GM18909 (cell line): Measurements from ENCODE around the gene TBC1D2B.

ENCODE experiments used
- ATAC-seq: cut with Tn5 transposase; IDR thresholded peaks from one replicate; pipeline ENCODE4 v1.9.1; 2021; ENCODE audit warnings: mild to moderate bottlenecking; ENCODE audit not compliant: unreplicated experiment, poor library complexity

TBC1D2B gene

DNA sequence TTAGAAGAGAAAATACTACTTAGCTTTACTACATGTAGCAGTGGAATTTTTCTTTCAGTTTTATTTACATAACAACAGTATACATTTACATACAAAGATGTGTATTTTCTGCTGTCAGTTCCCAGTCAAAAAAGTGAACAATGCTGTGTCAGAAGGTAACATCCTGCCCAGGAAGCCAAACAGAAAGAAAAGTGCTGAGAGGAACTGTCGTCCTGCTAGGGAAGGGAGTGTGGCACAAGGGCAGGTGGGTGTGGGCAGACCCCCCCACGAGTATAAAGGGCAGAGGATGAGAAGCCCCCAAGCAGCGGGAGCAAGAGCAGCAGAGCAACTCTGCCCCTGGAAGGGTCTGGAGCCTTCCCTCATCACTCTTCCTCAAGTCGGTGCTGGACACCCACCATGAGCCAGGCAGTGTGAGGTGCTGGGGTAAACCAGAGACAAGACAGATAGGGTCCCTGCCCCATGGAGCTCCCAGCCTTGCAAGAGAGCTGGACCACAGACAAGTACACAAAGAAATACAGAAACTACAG lies 39.7 kb downstream of the TBC1D2B start:
- ATAC-seq, result no peak

DNA sequence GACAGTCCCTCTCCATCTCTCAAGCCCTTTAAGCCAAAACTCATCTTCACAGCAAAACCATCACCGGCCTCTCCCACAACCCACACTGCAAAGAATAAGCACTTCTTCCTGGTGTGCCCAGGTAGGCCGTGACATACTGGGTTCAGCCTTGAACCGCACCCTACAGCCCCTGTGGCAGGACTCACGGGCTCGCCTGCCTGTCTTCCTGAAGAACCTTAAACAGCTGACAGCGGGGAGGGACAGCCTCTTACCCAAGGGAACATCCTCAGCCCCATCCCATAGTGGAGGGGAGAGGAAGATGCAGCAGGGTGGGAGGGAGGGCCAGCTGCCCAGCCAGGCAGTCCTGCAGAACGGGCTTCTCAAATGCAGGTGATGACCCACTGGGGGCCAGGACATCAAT lies 40.2 kb downstream of the TBC1D2B start:
- ATAC-seq, result no peak

DNA sequence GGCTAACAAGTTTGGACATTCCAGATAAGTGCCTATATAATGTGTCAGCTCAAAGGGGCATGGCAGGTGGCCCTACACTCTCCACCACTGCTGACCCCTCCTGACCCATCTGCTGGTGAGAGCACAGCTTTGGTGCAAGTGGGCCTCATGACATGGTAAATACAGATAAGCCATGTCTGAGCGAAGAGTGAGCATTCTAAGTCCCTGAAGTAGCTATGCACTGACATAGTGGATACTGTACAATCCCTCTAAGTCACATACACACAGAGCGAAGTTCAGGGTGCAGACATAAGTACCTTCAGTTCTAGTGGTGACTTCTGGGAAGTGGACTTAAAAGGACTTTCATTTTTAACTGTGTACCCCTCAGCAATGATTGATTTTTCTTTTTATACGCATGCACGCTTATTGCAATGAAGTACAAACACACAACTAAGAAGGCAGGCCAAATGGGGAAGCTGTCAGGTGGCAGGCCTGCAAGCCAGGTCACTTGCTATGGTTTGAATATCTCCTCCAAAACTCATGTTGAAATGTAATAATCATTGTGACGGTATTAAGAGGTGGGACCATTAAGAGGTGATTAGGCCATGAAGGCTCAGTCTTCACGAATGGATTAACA lies 41.5 kb downstream of the TBC1D2B start:
- no peak for ATAC-seq

DNA sequence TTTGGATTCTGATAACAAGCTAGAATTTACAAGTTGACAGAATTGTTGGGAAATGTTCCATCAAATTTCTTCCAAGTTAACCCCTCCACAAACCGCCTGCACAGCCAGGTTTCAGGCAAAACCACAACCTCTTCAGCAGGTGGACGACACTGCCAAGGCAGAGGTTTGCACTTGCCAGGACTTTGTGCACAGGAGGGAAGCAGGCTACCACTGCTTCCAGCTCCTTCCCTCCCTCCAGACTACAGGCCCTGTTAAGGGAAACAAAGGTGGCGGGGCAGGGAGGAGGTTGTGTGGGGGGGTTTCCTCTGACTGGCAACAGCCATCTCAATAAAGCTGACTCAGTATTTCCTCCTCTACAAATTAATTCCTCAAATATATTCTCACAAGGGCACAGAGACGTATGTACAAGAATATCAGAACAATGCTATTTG lies 42.2 kb downstream of the TBC1D2B start:
- ATAC-seq, result no peak

DNA sequence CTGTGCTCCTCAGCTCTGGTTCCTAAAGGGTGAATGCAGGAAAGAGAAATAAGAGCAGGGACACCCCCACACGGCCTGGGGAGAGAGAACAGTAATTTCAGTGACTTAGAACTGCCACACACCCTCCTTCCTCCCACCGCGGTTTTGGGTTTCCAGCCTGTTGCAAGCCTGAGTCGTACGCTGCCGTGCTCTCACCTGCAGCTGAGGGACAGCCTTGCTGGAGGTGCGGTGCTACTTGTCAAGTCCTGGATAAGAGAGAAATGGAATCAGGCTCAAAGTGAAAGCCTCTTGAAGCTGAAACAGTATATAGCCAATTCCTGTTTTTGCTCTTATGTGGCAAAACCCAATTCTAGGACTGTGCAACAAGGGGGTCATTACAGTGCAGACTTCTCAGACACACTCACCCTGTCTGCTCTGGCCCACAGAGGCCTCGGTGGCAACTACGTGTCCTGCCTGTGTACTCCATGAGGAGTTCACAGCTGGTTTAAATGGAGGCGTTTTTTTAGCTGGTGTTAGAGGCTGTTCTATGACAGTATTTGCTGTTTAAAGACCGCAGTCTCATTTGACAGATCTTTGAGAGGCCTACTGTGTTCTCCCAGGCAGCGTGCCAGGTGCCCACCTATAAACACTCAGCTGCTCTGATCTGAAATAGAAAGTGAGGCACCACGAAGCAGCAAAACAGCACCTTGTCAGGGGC lies 42.9 kb downstream of the TBC1D2B start:
- peak; percentile 73 for ATAC-seq

DNA sequence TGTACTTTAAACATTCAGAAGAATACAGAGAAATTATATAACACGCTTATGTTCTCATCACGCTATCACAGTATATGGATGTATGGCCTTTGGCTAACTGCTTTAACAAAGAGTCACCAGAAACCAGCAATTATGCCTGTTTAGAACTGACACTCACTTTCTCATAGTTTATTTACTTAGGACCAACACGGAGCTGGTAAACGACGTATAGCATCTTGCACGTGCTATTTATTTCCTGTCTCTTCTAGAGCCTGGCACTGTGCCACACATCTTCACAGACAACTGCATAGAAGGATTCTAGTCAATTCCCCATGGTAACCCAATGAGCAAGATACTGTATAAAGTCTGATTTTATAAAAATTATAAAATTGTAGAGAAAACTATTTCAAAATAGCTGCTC lies 43.6 kb downstream of the TBC1D2B start:
- ATAC-seq, result no peak

DNA sequence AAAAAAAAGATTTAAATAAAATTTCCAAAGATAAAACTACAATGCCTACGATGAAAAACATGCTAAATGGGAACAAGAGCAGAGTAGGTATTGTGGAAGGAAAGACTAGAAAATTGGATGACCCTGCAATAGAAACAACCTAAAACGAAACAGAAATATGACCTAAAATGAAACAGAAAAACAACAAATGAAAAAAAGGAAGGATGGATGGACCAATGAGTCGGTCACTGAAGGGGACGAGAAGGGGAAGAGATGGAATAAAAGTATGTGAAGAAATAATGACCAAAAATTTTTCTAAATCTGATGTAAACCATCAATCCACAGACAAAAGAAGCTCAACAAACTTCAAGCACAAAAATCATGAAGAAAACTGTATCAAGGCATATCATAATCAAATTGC lies 44.8 kb downstream of the TBC1D2B start:
- ATAC-seq, result no peak

DNA sequence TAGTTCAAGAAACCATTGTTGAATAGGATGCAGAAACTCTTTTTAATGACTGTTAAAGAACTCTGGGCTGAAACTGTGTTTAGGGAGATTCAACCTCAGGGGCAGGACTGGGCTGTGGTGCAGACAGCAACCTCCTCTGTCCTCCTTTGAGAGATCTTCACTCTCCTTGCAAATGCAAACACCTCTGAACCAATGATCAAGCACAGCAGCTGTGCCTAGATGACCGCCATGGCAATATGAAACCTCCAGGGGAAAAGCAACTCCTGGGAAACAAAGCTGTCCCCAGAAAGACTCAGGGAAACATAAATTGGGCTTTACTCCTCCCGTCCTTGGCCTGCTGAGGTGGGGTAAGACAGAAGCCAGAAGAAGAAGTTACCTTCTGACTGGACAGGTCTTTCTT lies 52.6 kb downstream of the TBC1D2B start:
- ATAC-seq, result no peak

DNA sequence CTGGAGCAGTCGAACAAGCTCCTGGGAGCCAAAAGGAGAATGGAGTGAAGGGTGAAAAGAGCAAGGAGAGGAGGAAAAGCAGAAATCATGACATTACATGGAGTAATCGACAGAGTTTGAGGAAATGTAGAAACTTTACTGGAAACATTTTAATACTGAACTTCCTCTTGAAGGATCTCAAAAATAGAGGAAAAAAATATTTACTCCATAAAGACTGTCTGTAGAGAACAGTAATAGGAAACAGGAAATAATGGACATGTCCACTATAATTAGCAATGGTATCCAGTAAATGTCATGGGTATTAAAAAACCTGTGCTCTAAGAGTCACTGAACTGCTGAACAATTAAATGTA lies 53.0 kb downstream of the TBC1D2B start:
- ATAC-seq, result no peak

DNA sequence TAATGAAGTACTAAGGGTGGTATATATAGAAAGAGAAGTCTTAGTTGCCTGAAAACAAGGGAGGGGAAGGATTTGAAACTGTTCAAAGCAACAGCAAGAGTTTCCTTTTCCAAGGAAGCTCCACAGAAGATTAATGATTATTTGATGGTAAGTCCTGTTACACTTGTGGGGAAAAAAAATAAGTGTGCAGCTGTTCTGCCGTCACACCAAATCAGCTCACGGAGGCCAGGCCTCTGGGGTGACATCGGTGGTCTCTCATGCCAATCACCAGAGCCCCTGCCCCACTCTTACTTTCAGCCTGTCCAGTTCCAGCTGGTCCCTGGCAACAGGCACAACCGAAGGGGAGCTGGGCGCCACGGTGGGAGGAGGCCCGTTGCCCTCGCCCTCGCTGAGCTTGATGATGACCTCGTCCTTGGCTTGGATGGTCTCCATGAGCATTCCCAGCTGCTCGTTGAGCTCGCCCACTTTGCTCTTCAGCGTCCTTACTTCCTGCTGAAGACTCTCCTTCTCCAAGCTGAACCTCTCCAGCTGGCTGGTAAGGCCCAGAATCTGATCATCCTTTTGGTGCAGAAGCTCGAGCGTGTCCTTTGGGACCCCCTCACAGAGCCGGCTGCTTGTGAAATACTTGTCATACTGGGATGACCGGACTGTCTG lies 53.5 kb downstream of the TBC1D2B start:
- ATAC-seq, result no peak

DNA sequence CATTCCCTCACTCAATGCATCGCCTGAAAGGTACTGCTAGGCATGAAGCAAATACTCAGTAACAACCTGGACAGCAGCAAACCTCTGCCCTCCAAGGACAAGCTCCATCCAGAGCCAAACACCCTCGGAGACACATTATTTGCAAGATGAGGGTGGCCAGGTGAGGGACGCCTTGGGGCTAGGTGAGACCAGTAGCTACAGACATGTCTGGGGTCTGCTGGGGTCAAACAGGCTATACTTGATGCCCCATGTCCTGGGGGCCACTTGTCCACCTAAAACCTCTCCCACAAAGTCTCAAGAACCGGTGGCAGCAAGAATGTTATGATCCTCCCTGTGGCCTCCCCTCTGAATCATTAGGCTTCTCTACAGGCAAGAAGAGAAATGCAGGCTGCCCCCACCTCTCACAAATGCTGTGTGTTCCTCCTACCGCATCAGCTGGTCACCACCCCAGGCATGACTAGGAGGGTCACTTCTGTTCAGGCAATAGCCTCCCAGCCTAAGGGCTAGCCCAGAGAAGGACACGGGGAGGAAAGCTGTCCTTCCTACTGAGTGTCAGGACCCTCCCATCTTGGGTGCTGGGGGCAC lies 54.3 kb downstream of the TBC1D2B start:
- no peak for ATAC-seq

DNA sequence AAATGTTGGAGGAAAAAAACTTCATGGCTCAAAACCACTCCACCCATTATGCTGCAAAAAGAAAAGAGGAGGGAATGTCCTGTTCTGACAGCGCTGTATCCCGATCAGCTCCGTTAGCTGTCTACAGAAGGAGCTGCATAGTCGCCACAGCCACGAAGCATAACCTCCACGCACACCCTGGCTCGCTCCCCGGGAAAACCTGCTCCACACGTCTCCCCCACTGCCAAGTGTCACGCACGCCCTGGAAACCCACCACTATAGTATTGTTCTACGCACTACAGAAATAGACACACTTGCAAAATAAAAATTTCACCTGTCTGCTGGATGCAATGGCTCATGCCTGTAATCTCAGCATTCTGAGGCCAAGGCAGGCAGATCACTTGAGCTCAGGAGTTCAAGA lies 55.8 kb downstream of the TBC1D2B start:
- ATAC-seq, result no peak

DNA sequence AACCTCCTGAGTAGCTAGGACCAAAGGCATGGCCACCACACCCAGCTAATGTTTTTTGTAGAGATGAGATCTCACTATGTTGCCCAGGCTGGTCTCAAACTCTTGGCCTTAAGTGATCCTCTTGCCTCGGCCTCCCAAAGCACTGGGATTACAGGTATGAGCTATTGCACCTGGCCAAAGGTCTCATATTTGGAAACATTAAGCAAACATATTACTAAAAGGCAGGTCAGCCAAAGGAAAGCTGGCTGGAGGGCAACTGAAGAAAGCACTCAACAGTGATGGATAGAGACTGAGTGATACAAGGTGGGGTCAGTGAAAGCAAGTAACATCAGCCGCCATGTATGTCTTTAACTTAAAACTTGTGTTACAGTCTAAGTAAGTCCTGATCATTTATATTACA lies 57.5 kb downstream of the TBC1D2B start:
- no peak for ATAC-seq

DNA sequence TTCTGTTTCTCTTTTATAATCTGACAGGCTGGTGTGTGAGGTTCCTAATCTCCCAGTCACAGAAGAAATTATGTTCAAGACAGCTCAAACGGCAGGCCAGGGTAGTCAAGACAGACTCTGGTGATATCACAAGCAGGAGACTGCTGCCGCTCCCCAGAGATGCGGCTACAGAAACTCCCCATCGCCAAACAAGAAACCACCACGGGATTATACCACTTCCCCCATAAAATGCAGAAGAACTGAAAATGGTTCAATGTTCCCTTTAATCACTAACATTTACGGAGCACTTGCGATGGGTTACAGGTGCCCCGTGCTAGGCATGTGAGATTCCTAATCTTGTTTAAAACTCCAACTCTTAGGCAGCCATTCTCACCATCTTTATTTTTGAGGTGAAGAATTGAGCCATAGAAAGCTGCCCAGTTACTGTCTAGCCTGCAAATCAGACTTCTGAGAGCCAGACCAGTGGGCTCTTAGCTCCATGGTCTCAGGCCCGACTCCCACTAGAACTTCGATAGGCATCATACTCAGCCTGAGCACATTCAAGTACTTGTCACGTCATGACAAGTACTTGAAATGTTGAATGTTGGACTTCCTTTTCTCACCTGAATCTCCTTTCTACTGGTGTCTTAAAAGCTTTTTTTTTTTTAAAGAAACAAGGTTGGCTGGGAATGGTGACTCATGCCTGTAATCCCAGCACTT lies 58.4 kb downstream of the TBC1D2B start:
- no peak for ATAC-seq

DNA sequence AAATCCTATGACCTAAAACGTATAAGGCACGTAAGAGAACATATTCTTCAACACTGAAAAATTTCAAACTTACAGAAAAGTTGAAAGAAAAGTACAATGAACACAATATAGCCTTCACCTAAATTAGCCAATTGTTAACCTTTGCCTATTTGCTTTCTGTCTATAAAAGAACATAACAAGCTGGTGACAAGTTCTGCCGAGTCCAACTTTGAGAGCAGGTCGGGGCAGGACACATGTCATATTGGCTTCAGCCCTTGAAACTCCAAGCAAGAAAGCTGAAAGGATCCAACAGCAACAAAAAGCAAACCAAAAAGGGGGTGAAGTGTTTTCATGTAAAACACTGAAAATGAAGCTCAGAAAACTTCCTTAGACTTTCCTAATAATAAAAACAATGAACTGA lies 59.1 kb downstream of the TBC1D2B start:
- no peak for ATAC-seq

DNA sequence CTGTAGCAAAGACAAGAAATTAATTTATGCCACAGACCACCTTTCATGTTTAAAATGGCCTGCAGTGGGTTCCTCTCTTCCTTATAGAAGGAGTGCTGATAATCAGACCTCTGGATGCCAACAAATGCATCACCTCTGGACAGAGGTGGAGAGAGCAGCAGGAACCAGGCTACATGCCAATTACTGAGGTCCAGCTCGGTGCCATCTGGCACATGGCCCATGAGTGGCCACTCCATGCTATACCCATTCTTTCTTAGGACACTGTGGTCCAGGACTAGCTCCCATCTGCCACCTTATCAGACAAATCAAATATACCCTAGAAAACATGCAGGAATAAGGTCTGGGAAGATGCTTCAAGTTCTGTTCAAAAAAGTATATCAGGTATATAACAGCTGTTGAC lies 60.7 kb downstream of the TBC1D2B start:
- no peak for ATAC-seq

DNA sequence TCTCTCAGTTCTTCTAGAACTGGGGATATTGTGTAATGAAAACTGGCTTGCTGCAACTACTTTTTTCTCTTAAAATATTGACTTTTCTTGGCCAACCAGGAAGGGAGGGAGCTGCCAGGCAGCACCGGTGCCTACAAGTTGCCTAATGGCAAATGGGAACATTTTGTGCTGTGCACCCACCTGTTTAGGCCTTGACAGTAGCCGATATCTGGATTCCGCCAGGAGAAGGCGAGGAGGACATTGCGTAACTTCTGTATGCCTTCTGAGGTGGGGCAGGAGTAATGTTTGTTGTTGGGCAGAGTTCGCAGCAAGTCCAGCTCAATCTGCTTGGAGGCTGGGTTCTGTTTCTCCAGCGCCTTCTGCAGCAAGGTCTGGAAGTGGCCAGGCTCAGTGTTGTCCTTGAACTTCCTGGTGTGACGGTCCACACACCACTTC lies 64.9 kb downstream of the TBC1D2B start:
- ATAC-seq, result no peak

DNA sequence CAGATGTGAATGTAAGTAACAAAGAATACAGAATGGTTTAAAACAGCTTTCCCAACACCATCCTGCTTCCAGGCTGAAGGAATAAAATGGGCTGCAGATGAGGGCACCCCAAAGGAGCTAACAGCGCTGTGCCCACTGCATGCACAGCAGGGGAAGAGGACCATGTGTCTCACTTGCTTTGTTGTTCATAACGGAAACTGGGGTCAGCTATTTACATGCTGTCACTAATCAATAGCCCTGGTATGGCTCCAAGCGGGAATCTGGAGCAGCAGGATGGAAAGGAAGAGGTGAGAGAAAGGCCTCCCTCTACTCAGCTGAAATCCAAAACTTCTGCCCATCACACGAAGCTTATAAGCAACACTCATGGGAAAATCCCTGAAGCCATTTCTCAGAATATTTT lies 67.4 kb downstream of the TBC1D2B start:
- no peak for ATAC-seq

DNA sequence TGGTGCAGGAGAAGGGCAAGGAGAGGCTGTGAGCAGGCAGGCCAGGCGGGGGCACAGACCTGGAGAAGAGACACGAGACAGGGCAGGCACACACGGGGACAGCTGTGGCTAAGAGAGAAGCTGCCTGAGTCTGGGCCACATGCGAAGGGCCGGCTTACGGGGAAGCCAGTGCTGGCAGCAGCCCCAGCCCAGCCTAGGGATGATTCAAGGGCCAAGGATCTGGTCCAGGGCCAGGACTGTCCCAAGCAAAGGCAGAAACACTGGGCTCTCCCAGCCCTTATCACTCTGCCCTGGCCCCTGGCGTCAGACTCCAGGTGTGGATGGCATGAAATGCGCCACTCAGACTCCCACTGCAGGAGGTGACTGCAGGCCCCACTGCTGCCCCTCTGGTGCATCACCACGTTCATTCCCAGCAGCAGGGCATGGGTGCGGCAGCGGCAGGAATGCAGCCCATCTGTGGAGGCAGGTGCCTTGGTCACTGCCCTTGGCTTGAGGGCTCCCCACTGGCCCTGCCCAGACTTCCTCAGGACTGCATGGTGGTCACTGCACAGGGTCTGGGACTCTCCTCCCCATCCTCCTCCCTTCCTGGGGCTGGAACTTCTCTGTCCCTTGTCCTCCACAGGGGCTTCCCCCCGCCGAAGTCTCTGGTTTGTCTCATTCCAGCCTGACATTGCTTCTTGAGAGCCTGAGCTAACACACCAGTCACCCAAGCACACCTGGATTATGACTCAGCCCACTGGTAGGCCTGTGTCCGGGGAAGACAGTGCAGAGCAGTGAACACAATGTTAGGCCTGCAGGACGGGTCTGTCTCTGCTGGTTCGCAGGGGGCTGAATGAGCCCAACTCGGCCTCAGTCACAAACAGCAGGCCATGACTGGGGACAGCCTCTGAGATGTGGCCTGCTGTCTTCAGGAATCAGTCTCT lies 69.3 kb downstream of the TBC1D2B start:
- ATAC-seq, result no peak
